ENCODE measurements around the gene MS4A4E. TPM values are rescaled to one million over a fixed set of nuclear protein-coding genes. Genes with fewer than 3 reads are reported as not detected.

Gene MS4A4E
- total and polyA plus RNA-seq, 2 of the 13 experiments (the other 11 are each of a cell fraction or from before 2014, with no cell fraction given) = not detected

DNA sequence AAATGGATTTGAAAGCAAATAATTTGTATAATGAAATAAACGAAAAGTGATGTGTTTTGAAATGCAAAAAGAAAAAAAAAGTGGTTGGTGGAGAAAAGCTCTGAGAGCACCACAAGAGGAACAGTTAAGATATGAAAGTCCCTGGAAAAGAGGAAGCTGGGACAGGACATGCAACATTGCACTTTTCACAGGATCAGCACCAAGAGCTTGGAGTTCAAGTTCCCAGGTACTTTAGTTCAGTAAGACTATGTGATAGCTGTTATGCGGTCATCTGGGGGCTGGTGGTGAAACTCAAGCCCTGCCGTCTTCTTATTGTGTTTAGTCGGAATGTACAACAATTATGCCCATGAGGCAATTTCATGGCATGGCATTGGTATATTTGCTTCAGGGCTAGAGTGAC is 20.5 kb upstream of the MS4A4E start:
- Histone ChIP-seq H3K27me3 (ENCODE audit: control insufficient read depth in 1 of 2, insufficient read depth in 2 of 2, low read length in 2 of 2) (peaks cover 0 to 4% of the 10 kb centered on the region in 2 experiments; a peak in 2 of 5 replicates), H4K20me1 (ENCODE audit: insufficient read depth, low read length) (no peaks in the 10 kb centered on the region), H3K4me2 (ENCODE audit: low read depth, low read length) (no peak overlapping the region), H3K9ac (ENCODE audit: insufficient read depth, low read depth, low read length) (no peak overlapping the region), H3K79me2 (ENCODE audit: insufficient read depth, low read length) (no peaks in the 10 kb centered on the region), H3K27ac (ENCODE audit: extremely low read length, insufficient read depth, low read length) (no peak overlapping the region), H3K4me3 (replicated peaks in 1 of 3; ENCODE audit: insufficient read depth in 1 of 3, low read depth in 2 of 3, low read length in 3 of 3) (no peak overlapping the region), H3K36me3 (replicated peaks in 1 of 2; ENCODE audit: control insufficient read depth in 1 of 2, insufficient read depth in 2 of 2, low read length in 2 of 2) (no peaks in the 10 kb centered on the region), H2AFZ (ENCODE audit: low read length) (no peak overlapping the region), H3K4me1 (ENCODE audit: insufficient read depth, low read length) (no peaks in the 10 kb centered on the region), H3K9me3 (ENCODE audit: low read length) (no peaks in the 10 kb centered on the region)
- no TSS peak for BruUV-seq (replicated peaks)
- no peak for DNase-seq (ENCODE audit: low spot score)
- WGBS (ENCODE audit: low lambda C conversion rate) = 51% methylated on average over 4 of the region's 4 CpGs
- intact Hi-C loops (cut with micrococcal nuclease; ENCODE audit: unreplicated experiment) = no loop called here
- POLR2A ChIA-PET = no interaction called here
- TF ChIP-seq, protein P1, sequence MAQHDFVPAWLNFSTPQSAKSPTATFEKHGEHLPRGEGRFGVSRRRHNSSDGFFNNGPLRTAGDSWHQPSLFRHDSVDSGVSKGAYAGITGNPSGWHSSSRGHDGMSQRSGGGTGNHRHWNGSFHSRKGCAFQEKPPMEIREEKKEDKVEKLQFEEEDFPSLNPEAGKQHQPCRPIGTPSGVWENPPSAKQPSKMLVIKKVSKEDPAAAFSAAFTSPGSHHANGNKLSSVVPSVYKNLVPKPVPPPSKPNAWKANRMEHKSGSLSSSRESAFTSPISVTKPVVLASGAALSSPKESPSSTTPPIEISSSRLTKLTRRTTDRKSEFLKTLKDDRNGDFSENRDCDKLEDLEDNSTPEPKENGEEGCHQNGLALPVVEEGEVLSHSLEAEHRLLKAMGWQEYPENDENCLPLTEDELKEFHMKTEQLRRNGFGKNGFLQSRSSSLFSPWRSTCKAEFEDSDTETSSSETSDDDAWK (CRISPR knock-in tag; IDR thresholded peaks at IDR 0.05) = no peak
- TF ChIP-seq, protein P2, sequence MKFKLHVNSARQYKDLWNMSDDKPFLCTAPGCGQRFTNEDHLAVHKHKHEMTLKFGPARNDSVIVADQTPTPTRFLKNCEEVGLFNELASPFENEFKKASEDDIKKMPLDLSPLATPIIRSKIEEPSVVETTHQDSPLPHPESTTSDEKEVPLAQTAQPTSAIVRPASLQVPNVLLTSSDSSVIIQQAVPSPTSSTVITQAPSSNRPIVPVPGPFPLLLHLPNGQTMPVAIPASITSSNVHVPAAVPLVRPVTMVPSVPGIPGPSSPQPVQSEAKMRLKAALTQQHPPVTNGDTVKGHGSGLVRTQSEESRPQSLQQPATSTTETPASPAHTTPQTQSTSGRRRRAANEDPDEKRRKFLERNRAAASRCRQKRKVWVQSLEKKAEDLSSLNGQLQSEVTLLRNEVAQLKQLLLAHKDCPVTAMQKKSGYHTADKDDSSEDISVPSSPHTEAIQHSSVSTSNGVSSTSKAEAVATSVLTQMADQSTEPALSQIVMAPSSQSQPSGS (CRISPR knock-in tag; IDR thresholded peaks at IDR 0.05) = no peak
- TF ChIP-seq ZNF564 (CRISPR knock-in tag; IDR thresholded peaks at IDR 0.05) = no peak
- TF ChIP-seq CENPT (CRISPR knock-in tag; IDR thresholded peaks at IDR 0.05; ENCODE audit: low read depth) = no peak
- TF ChIP-seq GATAD1 (CRISPR knock-in tag; IDR thresholded peaks at IDR 0.05) = no peak
- TF ChIP-seq NAIF1 (CRISPR knock-in tag; IDR thresholded peaks at IDR 0.05; ENCODE audit: borderline replicate concordance) = no peak
- TF ChIP-seq NFKB2 (CRISPR knock-in tag; IDR thresholded peaks at IDR 0.05; ENCODE audit: borderline replicate concordance) = no peak
- no peak for TF ChIP-seq ZSCAN22 (CRISPR knock-in tag; IDR thresholded peaks at IDR 0.05)
- TF ChIP-seq, protein P3, sequence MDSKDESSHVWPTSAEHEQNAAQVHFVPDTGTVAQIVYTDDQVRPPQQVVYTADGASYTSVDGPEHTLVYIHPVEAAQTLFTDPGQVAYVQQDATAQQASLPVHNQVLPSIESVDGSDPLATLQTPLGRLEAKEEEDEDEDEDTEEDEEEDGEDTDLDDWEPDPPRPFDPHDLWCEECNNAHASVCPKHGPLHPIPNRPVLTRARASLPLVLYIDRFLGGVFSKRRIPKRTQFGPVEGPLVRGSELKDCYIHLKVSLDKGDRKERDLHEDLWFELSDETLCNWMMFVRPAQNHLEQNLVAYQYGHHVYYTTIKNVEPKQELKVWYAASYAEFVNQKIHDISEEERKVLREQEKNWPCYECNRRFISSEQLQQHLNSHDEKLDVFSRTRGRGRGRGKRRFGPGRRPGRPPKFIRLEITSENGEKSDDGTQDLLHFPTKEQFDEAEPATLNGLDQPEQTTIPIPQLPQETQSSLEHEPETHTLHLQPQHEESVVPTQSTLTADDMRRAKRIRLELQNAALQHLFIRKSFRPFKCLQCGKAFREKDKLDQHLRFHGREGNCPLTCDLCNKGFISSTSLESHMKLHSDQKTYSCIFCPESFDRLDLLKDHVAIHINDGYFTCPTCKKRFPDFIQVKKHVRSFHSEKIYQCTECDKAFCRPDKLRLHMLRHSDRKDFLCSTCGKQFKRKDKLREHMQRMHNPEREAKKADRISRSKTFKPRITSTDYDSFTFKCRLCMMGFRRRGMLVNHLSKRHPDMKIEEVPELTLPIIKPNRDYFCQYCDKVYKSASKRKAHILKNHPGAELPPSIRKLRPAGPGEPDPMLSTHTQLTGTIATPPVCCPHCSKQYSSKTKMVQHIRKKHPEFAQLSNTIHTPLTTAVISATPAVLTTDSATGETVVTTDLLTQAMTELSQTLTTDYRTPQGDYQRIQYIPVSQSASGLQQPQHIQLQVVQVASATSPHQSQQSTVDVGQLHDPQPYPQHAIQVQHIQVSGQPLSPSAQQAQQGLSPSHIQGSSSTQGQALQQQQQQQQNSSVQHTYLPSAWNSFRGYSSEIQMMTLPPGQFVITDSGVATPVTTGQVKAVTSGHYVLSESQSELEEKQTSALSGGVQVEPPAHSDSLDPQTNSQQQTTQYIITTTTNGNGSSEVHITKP (CRISPR knock-in tag; IDR thresholded peaks at IDR 0.05; ENCODE audit: low read depth) = no peak
- no peak for TF ChIP-seq YY1 (IDR thresholded peaks at IDR 0.05; ENCODE audit: insufficient read depth, insufficient replicate concordance, low read depth, low read length)
- no peak for TF ChIP-seq TARDBP (CRISPR knock-in tag; IDR thresholded peaks at IDR 0.05)
- TF ChIP-seq, protein P4, sequence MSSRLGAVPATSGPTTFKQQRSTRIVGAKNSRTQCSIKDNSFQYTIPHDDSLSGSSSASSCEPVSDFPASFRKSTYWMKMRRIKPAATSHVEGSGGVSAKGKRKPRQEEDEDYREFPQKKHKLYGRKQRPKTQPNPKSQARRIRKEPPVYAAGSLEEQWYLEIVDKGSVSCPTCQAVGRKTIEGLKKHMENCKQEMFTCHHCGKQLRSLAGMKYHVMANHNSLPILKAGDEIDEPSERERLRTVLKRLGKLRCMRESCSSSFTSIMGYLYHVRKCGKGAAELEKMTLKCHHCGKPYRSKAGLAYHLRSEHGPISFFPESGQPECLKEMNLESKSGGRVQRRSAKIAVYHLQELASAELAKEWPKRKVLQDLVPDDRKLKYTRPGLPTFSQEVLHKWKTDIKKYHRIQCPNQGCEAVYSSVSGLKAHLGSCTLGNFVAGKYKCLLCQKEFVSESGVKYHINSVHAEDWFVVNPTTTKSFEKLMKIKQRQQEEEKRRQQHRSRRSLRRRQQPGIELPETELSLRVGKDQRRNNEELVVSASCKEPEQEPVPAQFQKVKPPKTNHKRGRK (CRISPR knock-in tag; IDR thresholded peaks at IDR 0.05) = no peak
- TF ChIP-seq ZNF572 (CRISPR knock-in tag; IDR thresholded peaks at IDR 0.05) = no peak
- TF ChIP-seq, protein P5, sequence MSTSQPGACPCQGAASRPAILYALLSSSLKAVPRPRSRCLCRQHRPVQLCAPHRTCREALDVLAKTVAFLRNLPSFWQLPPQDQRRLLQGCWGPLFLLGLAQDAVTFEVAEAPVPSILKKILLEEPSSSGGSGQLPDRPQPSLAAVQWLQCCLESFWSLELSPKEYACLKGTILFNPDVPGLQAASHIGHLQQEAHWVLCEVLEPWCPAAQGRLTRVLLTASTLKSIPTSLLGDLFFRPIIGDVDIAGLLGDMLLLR (CRISPR knock-in tag; IDR thresholded peaks at IDR 0.05) = no peak
- no peak for TF ChIP-seq ZNF484 (CRISPR knock-in tag; IDR thresholded peaks at IDR 0.05; ENCODE audit: borderline replicate concordance, low read depth)
- TF ChIP-seq, protein P6, sequence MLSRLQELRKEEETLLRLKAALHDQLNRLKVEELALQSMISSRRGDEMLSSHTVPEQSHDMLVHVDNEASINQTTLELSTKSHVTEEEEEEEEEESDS (CRISPR knock-in tag; IDR thresholded peaks at IDR 0.05; ENCODE audit: borderline replicate concordance) = no peak
- ATAC-seq = no peak
- in situ Hi-C loops (cut with HindIII; ENCODE audit: extremely low pct_ligation_motif_present, low pct_unique_long_range_greater_than_20kb) = loop anchor here (25.0 kb wide), 1 partner anchor 349 kb away; no protein-coding TSS in a partner anchor
- no peak for FAIRE-seq
- CTCF ChIA-PET (ENCODE audit: low intra/inter-chr PET ratio, low total read pairs) = no interaction called here

Data from HepG2 (cell line).